GM04504 (cell line): Measurements from ENCODE around the gene CSMD2.
"Not testable (repeated sequence)": the region's sequence is repeated elsewhere in the genome, so short reads cannot be mapped to it uniquely, and the experiment has no call there.

ENCODE experiments used
- DNase-seq: peaks from one replicate; pipeline ENCODE4 v3.0.0-alpha.2; 2012; ENCODE audit warnings: low read depth

Gene CSMD2

GRCh38 chr1:34052565-34052964 lies 112.5 kb downstream of the CSMD2 start:
- no peak for DNase-seq

GRCh38 chr1:34050709-34051485 lies 114.1 kb downstream of the CSMD2 start:
- DNase-seq = no peak

- no peak for DNase-seq
Observed at GRCh38 chr1:34049994-34050393, 115.0 kb downstream of the CSMD2 start.

GRCh38 chr1:34049477-34049876 lies 115.6 kb downstream of the CSMD2 start:
- DNase-seq = no peak

- no peak for DNase-seq
Observed at GRCh38 chr1:34037856-34038255, 127.2 kb downstream of the CSMD2 start.

- no peak for DNase-seq
Observed at GRCh38 chr1:34037109-34037508, 127.9 kb downstream of the CSMD2 start.

GRCh38 chr1:34034036-34034435 lies 131.0 kb downstream of the CSMD2 start:
- DNase-seq = no peak

- no peak for DNase-seq
Observed at GRCh38 chr1:34029954-34030353, 135.1 kb downstream of the CSMD2 start.

- DNase-seq = no peak
Observed at GRCh38 chr1:34029515-34029914, 135.5 kb downstream of the CSMD2 start.

GRCh38 chr1:34028381-34029055 lies 136.5 kb downstream of the CSMD2 start:
- no peak for DNase-seq

- DNase-seq = no peak
Observed at GRCh38 chr1:34025675-34026074, 139.4 kb downstream of the CSMD2 start.

GRCh38 chr1:34024485-34024884 lies 140.5 kb downstream of the CSMD2 start:
- DNase-seq = no peak

GRCh38 chr1:34019741-34020552 lies 145.1 kb downstream of the CSMD2 start:
- DNase-seq = no peak

- DNase-seq = no peak
Observed at GRCh38 chr1:34018285-34018684, 146.7 kb downstream of the CSMD2 start.

GRCh38 chr1:34016281-34016680 lies 148.7 kb downstream of the CSMD2 start:
- not testable (repeated sequence) for DNase-seq

GRCh38 chr1:34013958-34014737 lies 150.9 kb downstream of the CSMD2 start:
- DNase-seq = no peak

- DNase-seq = no peak
Observed at GRCh38 chr1:34013136-34013535, 151.9 kb downstream of the CSMD2 start.

- DNase-seq = no peak
Observed at GRCh38 chr1:34009340-34009985, 155.6 kb downstream of the CSMD2 start.

- DNase-seq = no peak
Observed at GRCh38 chr1:34007760-34008159, 157.3 kb downstream of the CSMD2 start.

- DNase-seq = no peak
Observed at GRCh38 chr1:34005309-34005708, 159.7 kb downstream of the CSMD2 start.

- no peak for DNase-seq
Observed at GRCh38 chr1:34002810-34003209, 162.2 kb downstream of the CSMD2 start.
